Prostate gland (tissue), 2 donors: ENCODE measurements around the gene FBXL19.

ENCODE experiments used
- POLR2A ChIP-seq: fragments of 450-650 bp; IDR thresholded peaks from one replicate; pipeline ENCODE4 v1.6.1; 2016; ENCODE audit warnings: antibody characterized with exemption, mild to moderate bottlenecking
- POLR2AphosphoS5 ChIP-seq: sonication (generic); formaldehyde crosslinking; IDR thresholded peaks from one replicate; pipeline ENCODE4 v1.6.1; 2017; ENCODE audit warnings: antibody characterized with exemption
- TF ChIP-seq, protein P1 (sequence below), 4 experiments: fragments of 200-600 bp in 2 of 4; fragments of 450-650 bp in 2 of 4; sonication (generic) in 2 of 4; IDR thresholded peaks; 1 replicate in 3 of 4; 2 replicates in 1 of 4; pipeline ENCODE4 v1.5.1; 2016 to 2019; ENCODE audit warnings: antibody characterized with exemption in 4 of 4, mild to moderate bottlenecking in 2 of 4, moderate library complexity in 2 of 4

DNA sequence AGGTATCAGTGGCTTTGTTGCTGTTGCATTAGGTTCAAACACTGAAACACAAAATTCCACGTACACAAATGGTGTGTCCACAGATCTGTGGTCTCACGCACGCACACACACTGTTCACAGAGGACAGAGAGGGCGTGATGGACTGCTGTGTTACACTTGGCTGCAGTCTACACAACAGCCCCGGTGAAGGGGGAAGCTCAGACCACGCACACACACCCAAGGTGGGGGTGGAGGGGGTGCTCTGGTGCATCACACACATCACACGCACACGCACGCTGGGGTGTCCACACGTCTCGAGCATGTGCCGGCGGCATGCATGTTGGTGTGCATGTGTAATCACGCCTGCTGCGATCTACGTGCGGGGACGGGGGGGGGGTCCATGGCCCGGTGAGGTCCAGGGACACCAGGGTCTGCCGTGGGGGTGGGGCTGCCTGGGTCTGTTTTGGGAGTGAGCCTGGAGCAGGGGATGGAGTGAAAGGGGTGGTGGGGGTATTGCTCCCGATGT is 69.0 kb downstream of the FBXL19 start:
- TF ChIP-seq, protein P1, sequence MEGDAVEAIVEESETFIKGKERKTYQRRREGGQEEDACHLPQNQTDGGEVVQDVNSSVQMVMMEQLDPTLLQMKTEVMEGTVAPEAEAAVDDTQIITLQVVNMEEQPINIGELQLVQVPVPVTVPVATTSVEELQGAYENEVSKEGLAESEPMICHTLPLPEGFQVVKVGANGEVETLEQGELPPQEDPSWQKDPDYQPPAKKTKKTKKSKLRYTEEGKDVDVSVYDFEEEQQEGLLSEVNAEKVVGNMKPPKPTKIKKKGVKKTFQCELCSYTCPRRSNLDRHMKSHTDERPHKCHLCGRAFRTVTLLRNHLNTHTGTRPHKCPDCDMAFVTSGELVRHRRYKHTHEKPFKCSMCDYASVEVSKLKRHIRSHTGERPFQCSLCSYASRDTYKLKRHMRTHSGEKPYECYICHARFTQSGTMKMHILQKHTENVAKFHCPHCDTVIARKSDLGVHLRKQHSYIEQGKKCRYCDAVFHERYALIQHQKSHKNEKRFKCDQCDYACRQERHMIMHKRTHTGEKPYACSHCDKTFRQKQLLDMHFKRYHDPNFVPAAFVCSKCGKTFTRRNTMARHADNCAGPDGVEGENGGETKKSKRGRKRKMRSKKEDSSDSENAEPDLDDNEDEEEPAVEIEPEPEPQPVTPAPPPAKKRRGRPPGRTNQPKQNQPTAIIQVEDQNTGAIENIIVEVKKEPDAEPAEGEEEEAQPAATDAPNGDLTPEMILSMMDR (IDR thresholded peaks at IDR 0.05): no peak
- no peak for TF ChIP-seq POLR2A
- no peak for TF ChIP-seq POLR2AphosphoS5
